GM19351 (cell line): ENCODE results near the gene JUND.

Experiments
- ATAC-seq: cut with Tn5 transposase; IDR thresholded peaks from one replicate; pipeline ENCODE4 v1.9.1; 2021; ENCODE audit warnings: mild to moderate bottlenecking, moderate library complexity; ENCODE audit not compliant: unreplicated experiment

The JUND gene

DNA sequence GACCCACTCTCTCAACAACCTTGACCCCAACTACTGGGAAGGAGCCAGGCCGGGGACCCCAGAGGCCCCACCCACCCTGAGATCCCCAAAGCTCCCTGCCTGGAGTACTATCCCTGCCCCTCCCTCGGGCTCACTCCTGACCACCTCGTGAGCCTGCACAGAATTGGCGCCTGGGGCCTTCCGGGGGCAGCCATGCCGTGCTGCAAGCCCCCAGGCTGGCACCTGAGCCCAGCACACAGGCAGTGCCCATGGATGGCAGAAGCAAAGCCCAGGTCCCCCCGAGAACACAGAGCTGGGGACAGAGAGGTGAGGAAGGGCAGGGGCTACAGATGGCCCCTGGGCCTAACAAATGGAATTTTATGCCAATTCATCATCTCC is 27.5 kb upstream of the JUND start:
- ATAC-seq = no peak

DNA sequence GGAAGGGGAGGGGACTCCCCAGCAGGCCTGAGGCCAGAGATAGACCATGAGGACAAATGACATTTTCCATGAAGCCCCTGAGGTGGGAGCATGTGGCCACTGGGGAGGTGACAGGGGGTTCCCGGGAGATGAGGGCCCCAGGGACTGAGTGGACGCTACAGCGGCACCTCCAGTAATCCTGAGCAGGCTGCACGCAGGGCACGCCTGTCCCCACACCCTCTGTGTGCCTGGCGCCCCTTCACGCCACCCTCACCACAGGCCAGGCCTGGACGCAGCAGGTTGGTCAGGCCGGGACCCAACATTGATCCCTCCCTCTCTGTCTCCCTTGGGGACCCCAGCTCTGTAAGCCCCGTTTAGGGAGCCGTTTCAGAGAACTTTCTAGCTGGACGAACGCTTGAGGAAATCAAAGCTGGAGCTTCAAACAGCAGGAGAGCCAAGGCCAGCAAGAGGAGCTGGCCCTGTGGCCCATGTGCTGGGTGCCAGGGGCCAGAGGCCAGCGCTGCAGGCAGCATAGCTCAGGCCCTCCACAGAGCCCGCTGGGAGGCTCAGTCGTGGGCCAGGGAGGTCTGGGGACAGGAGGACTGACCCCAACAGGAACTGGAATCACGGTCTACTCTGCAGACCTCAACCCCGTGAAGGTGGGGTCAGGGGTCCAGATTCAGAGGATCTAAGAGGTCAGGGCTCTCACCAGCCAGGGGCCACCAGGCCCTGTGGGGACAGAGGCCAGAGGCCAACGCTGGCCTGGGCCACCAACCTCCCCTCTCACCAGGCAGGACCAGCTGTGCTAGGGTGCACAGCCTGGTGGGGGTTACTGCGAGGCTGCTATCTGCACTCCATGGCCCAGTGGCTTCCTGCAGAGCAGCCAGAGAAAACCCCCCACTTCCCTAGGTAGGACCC is 26.9 kb upstream of the JUND start:
- no peak for ATAC-seq

DNA sequence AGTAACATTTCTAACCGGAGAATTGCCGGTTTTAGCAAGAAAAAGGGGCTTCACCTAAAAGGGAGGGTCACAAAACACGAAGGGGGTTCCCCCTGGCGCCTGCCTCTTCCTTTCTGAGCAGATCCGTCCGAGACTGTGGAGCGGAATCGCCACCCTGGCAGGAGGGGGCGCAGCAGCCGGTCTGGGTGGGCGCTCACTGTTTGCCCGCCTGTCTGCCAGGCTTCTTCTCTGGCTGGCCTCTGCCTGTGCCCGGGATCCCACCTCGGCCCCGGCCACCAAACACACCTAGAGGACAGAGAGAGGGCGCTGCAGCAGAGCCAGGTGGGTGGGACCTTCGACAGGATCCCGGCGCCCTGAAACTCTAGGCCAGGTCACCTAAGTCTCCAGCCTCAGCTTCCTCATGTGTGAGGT is 25.9 kb upstream of the JUND start:
- ATAC-seq = no peak

DNA sequence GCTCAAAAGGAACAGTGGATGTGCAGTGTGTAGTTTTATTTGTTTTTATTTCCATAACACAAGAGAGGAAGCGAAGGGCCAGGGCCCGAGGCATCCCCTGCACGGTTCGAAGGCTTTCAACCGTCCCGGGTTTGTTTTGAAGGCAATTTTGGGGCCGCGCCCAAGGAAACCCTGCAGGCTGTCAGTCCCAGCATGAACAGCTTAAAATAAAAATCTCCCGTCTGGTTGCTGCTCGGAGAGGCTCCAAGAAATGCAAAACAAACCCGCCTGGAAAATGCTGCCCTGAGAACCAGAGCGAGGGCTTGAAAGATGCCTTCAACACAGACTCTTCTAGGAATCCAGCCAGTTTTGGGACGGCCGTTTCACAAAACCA is 25.5 kb upstream of the JUND start:
- no peak for ATAC-seq

DNA sequence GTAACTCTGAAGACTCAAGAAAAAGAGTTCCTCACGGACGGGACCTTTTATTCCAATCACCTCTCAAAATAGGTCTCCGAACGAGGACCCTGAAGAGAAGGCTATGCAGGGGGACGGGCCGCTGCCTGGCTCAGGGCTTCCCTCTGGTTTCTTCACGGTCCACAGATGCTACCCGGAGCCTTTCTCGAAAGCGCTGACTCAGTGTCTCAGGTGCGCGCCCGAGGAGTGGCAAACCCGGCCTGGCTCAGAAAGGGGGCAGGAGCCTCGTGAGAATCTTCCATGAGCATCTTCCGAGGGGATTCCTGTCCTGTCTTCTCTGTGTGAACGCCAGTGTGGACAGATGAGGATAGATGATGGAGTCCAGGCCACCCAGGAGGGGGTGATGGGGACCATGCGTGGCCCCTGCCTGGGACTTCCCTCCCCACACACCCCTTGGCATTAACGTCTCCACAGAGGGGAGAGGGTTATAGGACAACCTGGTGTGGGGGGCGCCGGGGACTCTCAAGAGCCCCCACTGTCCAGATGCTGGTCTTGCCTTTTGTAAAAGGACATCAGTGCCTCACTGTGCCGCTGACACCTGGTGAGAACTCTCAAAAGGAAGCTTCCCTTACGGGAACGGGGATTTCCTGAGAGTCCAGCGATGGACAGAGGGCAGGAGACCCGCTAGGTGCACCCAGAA is 24.9 kb upstream of the JUND start:
- ATAC-seq = no peak

DNA sequence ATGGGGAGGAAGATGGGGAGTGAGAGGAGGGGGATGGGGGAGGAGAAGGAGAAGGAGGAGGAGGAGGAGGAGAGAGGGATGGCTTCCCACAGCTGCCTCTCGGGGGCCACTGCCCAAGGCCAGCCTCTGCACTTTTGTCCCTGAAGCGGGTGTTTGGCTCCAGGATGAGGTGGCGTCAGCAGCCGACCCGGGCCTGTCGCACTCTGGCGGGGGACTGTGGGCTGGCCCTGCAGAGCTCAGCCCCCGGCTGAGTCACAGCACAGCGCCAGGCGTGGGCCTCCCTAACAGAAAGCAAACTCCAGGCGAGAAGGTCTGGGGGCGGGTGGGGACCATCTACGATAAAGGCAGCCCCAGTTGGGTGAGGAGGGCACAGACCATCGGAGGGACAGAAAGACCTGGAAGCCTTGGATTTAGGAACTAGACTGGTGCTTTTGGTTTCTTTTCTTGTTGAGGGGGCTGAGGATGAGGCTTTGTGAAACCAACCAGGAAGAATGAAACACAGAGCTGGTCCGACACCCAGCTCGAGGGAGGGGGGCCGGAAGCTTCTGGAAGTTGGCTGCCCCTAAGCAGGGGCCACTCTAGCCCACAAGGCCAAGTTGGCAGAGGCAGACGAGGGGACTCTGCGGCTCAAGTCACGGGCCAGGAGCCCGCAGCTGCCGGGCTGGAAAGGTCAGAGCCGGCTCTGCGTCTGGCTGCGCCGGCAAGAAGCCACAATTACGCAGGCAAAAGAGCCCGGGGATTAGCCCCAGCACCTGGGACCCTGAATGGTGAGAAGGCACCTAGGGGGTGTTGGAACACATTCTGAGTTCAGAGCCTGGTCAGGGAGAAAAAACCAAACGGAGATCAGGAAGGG is 23.3 kb upstream of the JUND start:
- no peak for ATAC-seq

DNA sequence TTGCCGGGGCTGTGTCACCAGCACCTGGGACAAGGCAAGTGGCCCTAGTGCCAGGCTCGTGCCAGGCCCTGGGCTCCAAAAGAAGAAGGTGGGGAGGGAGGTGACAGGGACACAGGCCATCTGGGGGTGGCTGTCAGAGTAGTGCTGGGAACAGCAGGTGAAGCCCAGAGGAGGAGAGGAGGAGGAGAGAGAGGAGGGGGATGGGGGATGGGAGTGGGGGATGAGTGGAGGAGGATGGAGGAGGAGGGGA is 22.7 kb upstream of the JUND start:
- ATAC-seq = no peak

DNA sequence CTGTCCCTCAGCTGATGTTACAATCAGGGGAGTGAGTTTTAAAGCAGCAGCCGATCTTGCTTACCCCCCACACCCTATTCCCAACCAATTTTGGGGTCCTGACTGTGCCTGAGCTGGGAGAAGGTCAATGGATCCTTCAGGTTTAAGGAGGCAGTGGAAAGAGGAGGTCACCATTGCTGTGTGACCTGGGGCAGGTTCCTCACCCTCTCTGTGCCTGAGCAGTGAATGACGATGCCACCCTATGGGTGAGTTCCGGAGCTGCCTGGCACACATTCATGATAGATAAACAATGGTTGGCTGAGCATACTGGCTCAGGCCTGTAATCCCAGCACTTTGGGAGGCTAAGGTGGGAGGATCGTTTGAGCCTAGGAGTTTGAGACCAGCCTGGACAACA is 20.3 kb upstream of the JUND start:
- no peak for ATAC-seq

DNA sequence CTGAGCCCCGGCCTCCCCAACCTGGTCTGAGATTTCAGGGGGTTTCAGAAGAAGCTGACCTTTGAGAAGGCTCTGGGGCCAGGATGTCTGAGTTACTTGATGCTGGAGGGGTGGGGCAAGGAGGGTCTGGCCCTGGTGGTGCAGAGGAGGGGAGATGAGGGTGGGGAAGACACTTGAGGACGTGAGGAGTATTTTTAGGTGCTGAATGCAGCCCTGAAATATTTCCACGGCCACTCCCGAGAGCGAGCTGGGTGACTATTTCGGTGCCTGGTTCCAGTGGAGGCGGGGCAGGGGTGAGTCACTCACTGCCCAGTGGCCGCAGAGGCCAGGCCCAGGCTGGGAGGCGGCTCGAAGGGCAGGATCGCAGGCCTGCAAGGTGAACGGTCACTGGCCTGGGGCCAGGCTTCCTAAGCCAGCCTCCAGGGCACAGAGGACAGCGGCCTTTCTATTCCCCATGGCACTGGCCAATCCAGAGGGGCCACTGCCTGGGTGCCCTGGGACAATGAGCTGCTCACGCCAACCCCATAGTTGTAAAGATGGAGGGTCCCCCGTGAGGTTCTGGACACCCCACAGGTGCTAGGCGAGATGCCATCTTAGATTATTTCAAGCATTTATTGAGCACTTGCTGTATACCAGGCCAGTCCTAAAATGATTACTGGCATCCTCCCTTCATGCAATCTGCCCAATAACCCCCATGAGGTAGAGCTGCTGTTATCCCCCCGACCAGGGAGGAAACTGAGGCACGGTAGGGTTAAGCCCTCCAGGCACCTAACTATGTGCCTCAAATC is 19.7 kb upstream of the JUND start:
- ATAC-seq = no peak

DNA sequence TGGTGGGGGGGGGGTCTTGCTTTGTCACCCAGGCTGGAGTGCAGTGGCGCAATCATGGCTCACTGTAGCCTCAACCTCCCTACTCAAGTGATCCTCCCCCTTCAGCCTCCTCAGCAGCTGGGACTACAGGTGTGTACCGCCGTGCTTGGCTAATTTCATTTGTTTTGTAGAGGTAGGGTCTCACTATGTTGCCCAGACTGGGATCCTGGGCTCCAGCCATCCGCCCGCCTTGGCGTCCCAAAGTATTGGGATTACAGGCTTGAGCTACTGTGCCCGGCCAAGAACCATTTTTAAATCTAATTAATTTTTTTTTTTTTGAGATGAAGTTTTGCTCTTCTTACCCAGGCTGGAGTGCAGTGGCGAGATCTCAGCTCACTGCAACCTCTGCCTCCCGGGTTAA is 18.2 kb upstream of the JUND start:
- no peak for ATAC-seq

DNA sequence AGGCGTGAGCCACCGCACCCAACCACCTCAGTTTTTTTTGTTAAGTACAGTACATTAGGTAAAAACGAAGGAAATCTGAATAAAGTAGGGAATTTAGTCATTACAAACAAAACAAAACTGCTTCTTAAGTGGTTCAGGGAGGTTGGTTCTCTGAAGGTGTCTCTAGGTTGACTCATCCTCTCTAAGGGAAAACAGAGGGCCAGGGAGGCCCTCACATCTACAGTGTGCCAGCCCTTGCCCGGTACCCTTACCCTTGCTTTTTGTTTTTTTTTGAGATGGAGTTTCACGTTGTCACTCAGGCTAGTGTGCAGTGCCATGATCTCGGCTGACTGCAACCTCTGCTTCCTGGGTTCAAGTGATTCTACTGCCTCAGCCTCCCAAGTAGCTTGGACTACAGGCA is 17.2 kb upstream of the JUND start:
- ATAC-seq = no peak

DNA sequence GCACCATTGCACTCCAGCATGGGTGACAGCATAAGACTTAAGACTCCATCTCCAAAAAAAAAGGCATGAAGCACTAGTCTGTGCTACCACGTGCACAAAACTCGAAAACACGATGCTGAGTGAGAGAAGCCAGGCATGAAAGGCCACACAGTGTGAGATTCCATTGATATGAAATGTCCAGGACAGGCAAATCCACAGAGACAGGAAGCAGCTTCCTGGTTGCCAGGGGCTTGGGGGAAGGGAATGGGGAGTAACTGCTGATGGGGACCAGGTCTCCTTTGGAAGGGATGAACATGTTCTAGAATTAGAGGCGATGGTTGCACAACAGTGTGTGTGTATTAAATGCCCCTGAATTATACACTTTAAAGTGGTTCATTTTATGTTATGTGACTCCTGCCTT is 15.9 kb upstream of the JUND start:
- no peak for ATAC-seq

DNA sequence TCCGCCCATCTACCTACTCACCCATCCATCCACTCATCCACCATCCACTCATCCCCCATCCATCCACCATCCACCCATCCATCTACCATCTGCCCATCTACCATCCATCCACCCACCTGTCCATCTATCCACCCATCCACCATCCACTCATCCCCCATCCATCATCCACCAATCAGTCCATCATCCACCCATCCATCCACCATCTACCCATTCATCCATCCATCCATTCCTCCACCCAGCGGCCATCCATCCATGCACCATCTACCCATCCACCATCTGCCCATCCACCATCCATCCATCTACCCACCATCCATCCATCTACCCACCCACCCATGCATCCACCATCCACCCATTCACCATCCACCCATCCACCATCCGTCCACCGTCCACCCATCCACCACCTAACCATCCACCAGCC is 13.6 kb upstream of the JUND start:
- ATAC-seq = no peak

DNA sequence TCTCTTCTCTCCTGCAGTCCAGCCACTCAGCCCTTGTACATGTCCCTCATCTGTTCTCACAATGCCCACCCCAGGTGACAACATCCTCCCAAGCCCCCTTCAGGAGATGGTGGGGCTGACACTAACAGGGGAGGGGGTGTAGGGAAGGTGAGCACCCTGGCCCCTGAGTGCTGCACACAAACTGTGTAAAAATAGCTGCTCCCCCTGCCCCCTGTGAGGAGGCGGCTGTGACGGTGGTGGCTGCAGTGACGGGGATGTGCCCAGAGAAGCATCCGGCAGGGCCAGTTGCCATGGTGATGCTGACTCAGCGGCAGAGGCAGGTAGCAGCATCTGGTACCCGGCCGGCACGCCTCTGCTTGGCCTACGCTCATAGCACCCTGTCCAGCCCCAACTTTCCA is 13.0 kb upstream of the JUND start:
- no peak for ATAC-seq

DNA sequence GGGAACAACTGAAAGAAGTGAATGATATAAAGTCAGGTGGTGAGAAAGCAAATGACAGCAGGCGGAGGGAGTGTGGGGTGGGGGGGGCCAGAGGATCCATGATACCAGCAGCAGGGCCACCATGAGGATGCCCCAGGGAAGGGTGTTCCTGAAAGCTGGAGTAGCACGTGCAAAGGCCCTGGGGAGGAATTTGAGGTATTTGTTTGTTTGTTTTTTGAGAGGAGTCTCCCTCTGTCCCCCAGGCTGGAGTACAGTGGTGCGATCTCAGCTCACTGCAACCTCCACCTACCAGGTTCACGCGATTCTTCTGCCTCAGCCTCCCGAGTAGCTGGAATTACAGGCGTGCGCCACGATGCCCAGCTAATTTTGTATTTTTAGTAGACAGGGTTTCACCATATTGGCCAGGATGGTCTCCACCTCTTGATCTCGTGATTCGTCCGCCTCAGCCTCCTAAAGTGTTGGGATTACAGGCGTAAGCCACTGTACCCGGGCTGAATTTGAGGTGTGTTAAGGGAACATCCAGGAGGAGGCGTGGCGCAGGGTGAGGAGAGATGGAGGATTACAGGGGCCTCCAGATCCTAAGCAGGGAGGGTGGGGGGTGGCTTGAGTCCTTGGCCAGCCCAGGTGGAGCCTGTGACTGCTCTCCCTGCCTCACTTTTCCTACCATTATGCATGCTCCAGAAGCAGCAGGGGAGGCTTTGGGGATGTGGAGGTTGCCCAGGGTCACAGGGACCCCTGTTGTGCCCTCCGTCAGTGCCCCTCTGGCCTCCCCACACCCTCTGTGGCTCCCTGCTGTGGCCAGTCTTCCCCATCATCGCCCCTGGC is 12.4 kb upstream of the JUND start:
- ATAC-seq = no peak

DNA sequence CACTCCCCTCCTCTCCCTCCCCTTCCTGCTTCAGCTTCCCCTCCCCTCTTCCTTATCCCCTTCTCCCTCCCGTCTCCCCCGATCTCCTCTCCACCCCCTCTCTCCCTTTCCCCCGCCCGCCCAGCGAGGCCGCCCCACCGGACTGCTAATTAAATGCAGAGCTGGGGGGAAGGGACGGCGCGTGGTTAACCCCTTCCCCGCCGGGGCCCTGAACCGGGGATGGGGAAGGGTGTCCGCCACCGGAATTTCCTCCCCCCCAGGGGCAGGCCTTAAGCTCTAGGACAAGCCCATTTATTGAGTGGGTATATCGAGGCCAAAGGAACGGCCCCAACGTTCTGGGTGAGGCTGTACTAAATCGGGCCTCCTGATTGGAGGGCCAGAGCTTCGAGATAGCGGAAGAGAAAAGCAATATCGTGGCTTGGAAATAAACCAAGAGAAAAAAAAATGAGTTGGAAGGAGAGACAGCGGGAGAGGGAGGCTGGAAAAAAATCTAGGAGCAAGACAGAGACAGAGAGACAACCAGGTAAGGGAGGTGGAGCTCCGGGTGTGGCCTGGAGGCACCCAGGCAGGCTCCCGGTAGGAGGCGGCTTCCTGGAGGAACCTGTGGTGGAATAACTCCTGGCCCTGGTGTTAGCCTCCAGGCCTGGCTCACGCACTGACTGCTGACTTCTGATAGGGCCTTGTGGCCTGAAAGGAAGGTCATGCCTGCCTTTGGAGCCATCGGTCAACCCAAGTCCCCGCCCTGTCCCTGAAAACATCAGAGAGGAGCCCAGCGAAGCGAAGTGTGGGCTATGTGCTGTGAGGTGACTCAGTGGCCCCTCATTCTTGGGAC is 11.6 kb upstream of the JUND start:
- no peak for ATAC-seq

DNA sequence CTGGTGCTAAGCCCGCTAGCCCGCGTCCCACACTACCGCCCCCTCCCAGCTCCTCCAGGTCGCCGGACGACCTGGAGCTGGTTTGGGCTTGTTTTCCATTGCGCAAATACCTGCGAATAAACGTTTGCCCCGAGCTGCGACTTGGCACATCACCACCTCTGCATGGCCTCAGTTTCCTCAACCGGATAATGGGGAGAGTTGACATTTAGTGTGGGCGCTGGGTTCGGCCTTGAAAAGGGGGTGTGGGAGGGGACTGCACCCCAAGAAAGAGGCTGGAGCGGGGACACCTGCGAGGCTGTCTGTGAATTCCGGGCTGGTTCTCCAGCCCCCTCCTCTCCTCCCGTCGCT is 11.0 kb upstream of the JUND start:
- ATAC-seq = no peak

DNA sequence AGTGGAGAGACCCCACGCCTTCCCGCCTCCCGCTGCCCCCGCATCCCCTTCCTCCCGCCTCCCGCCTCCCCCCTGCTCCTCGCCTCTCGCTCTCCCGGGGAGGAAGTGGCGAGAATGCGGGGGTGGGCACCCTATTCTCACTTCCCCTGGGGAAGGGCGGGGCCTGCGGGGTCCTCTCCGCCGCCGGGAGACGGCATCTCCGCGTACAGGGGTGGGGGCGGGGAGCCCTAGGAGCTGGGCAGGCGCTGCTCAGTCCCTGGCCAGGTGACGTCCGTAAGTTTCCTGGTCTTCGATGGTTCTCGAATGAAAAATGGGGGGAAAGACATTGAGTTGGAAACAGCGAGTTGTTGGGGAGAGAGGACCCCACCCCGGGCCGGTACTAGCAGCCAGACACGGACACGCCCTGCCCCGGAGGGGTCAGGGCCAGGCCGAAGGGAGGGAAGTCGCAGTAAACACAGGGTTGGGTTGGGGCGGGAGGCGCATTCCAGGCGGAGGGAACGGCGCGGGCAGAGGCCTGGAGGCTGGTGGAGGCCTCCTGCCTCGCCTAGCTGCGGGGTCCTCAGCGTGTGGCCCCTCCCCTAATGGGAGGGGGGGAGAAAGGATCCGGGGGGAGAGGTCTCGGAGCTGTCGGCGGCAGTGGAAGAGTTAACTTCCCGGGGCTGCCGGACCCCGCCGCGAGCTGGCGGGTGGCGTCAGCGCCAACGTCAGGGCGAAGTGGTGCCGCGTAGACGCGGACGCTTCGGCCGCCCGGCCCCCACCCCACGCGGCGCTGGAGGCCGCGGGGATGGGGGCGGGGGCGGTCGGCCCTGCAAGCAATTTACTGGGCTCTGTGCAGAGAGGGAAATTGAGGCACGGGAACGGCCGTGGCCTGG is 10.4 kb upstream of the JUND start:
- peak; percentile 46 for ATAC-seq
